ENCODE measurements around the gene CPLX1.

Gene CPLX1

DNA sequence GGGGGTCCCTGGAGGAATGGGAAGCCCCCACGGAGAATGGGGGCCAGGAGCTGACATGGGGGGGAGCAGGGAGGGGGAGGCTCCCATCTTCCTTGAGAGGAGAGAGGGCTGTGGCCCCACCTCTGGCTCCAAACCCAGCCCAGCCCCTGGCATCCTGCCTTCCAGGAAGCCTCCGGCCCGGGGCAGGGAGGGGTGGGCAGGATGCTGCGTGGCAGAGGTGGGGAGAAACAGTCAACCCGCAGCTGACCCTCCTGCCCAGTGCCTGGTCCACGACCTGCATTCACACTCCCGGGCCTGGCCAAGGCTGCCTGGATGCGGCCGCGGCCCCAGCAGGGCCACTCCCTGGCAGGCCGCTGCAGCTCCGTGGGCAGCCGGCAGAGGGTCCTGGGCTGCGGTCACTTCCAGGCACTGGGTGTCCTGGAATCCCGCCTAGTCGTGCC lies 39.0 kb downstream of the CPLX1 start:
- Histone ChIP-seq H3K79me2 (no peaks in the 10 kb centered on the region), H3K4me3 (ENCODE audit: low read depth, low read length) (no peak overlapping the region), H2AFZ (no peak overlapping the region), H3K9me3 (ENCODE audit: control insufficient read depth, low read length) (no peaks in the 10 kb centered on the region), H3K4me1 (peaks cover 3% of the 10 kb centered on the region), H3K27ac (no peak overlapping the region), H3K36me3 (ENCODE audit: control insufficient read depth, insufficient read depth, low read length) (no peaks in the 10 kb centered on the region), H3K9ac (no peak overlapping the region), H3K4me2 (ENCODE audit: low read length) (no peak overlapping the region), H3K27me3 (ENCODE audit: control insufficient read depth, insufficient read depth, low read length) (peaks cover 3% of the 10 kb centered on the region)
- TF ChIP-seq, protein P1, sequence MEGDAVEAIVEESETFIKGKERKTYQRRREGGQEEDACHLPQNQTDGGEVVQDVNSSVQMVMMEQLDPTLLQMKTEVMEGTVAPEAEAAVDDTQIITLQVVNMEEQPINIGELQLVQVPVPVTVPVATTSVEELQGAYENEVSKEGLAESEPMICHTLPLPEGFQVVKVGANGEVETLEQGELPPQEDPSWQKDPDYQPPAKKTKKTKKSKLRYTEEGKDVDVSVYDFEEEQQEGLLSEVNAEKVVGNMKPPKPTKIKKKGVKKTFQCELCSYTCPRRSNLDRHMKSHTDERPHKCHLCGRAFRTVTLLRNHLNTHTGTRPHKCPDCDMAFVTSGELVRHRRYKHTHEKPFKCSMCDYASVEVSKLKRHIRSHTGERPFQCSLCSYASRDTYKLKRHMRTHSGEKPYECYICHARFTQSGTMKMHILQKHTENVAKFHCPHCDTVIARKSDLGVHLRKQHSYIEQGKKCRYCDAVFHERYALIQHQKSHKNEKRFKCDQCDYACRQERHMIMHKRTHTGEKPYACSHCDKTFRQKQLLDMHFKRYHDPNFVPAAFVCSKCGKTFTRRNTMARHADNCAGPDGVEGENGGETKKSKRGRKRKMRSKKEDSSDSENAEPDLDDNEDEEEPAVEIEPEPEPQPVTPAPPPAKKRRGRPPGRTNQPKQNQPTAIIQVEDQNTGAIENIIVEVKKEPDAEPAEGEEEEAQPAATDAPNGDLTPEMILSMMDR (IDR thresholded peaks at IDR 0.05): no peak

DNA sequence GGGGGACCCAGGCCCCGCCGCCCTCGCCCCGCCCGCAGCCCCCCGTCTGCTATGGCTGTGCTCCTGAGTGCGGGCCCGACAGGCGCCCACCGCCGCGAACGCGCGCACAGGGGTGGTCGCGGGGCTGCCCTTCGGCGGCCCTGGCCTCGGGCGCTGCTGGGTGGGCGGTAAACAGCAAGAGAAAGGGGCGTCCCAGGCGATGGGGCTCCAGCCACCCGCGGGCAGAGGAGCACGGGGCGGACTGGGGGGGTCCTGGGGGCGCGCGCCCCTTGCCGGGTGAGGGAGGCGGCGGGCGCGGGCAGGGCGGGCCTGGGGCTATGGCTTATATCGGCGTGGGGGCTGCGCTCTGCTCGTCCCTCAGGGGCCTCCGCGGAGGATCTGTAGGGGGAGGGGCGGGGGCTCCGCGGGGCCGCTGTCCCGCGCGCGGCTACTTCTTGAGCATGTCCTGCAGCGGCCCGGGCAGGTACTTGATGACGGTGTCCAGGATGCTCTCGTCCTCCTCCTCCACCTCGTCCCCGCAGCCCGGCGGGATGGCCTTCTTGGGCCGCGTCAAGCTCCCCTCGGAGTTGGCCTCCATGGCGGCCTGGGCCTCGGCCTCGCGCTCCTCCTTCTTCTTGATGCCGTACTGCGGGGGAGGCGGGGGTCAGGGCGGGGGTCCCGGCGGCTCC lies 39.7 kb downstream of the CPLX1 start:
- H2AFZ ChIP-seq: no peak overlapping the region
- H3K9me3 ChIP-seq (ENCODE audit: control insufficient read depth, low read length): no peaks in the 10 kb centered on the region
- H3K4me1 ChIP-seq: peaks cover 3% of the 10 kb centered on the region
- H3K36me3 ChIP-seq (ENCODE audit: control insufficient read depth, insufficient read depth, low read length): no peaks in the 10 kb centered on the region
- peaks cover 3% of the 10 kb centered on the region for H3K27me3 ChIP-seq (ENCODE audit: control insufficient read depth, insufficient read depth, low read length)
- no peak overlapping the region for H3K9ac ChIP-seq
- TF ChIP-seq, protein P1 (IDR thresholded peaks at IDR 0.05): no peak
- H3K27ac ChIP-seq: no peak overlapping the region
- peaks cover 3% of the 10 kb centered on the region for H3K79me2 ChIP-seq
- peak overlapping the region; percentile 14 for H3K4me2 ChIP-seq (ENCODE audit: low read length)
- H3K4me3 ChIP-seq (ENCODE audit: low read depth, low read length): no peak overlapping the region

DNA sequence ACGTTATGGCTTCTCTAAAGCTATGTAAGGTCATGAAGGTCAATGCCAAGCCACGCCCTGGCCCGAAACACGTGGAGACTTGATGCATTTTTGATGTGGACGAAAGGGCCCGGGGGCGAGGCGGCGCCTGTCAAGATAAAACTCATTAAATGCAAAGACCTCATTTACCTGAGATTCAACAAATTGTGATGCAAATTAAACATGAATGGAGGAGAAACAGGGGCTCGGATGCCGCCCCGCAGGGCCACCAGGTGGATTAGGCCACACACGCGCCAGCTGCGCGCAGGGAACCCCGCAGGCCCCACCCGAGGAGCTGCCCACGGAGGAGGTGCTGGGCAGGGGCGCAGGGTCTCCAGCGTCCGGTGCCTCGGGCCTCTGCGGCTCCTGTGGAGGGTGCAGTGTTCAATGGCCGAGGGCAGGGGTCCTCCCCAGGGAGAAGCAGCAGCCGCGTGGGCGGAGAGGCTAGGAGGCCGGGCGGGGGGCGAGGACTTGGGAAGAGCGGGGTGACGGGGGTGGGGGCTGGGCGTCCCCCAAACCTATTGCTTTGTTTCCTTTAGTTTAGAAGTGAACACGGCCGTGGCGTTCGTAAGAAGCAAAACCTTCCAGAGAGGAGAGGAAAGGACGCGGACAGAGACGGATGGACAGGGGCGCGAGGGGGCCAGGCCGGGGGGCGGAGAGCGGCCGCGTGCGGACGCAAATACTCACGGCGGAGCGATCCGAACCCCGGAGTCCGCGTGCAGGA lies 40.4 kb downstream of the CPLX1 start:
- TF ChIP-seq, protein P1 (IDR thresholded peaks at IDR 0.05): no peak
- H3K27ac ChIP-seq: no peak overlapping the region
- no peak overlapping the region for H3K4me3 ChIP-seq (ENCODE audit: low read depth, low read length)
- no peak overlapping the region for H3K9ac ChIP-seq
- peaks cover 10% of the 10 kb centered on the region for H3K79me2 ChIP-seq
- no peak overlapping the region for H2AFZ ChIP-seq
- H3K27me3 ChIP-seq (ENCODE audit: control insufficient read depth, insufficient read depth, low read length): peaks cover 3% of the 10 kb centered on the region
- no peaks in the 10 kb centered on the region for H3K9me3 ChIP-seq (ENCODE audit: control insufficient read depth, low read length)
- no peak overlapping the region for H3K4me2 ChIP-seq (ENCODE audit: low read length)
- H3K36me3 ChIP-seq (ENCODE audit: control insufficient read depth, insufficient read depth, low read length): no peaks in the 10 kb centered on the region
- peaks cover 3% of the 10 kb centered on the region for H3K4me1 ChIP-seq

DNA sequence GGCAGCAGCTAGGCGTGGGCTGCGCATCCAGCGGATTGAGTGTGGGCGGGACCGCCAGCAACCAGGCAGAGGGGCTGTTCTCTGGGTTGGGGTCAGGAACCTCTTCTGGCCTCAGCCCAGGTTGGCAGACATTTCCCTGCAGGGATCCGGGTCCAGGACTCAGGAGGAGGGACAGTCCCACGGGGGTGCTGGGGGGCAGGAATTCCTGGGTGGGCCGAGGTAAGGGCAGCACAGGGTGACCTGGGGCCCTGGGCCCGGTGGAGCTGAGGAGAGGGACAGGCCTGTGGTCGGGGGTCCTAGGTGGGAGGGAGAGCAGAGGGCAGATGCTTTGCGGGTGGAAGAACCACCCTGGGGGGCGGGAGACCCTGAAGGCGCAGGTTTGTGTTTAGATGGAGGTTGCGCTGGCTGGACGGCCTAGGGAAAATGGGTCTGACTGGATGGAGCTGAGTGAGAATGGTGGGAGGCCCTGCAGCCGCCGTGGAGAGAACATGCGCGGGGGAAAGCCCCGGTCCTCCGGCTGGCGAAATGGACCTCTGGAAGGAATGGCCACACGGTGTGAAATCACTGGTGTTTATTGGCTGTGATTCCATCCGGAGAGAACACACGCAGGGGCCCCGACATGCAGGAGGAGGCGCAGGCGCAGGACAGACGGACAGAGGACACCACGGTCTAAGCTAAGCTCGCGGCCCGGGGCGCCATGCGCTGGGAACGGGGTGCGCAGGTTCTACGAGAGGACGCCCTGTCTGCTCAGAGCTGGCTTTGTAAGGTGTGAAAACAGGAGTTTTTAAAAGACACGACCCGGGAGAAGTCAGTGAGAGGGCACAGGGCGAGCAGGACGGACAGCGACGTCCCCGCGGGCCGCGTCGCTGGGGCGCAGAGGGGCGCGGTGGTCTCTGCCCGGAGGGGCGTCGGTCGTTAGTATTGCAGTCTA lies 41.3 kb downstream of the CPLX1 start:
- no peaks in the 10 kb centered on the region for H3K9me3 ChIP-seq (ENCODE audit: control insufficient read depth, low read length)
- H3K36me3 ChIP-seq (ENCODE audit: control insufficient read depth, insufficient read depth, low read length): no peaks in the 10 kb centered on the region
- no peak overlapping the region for H3K4me2 ChIP-seq (ENCODE audit: low read length)
- H3K4me3 ChIP-seq (ENCODE audit: low read depth, low read length): no peak overlapping the region
- H3K27me3 ChIP-seq (ENCODE audit: control insufficient read depth, insufficient read depth, low read length): peaks cover 3% of the 10 kb centered on the region
- no peak overlapping the region for H3K9ac ChIP-seq
- TF ChIP-seq, protein P1 (IDR thresholded peaks at IDR 0.05): no peak
- H3K79me2 ChIP-seq: peaks cover 17% of the 10 kb centered on the region
- H3K4me1 ChIP-seq: peaks cover 7% of the 10 kb centered on the region
- no peak overlapping the region for H3K27ac ChIP-seq
- no peak overlapping the region for H2AFZ ChIP-seq
